K562 (cell line): Measurements from ENCODE around the gene CFAP97D2. TPM values are rescaled to one million over a fixed set of nuclear protein-coding genes. Genes with fewer than 3 reads are reported as not detected.
A peak's percentile ranks its signal among the peaks of the same experiment; 100 is the strongest.

ENCODE experiments used
- ATAC-seq: fragments of 200-7000 bp; cut with Tn5 transposase; 3 replicates; pipeline ENCODE4 v1.9.1; 2020; ENCODE audit warnings: moderate library complexity
- BruUV-seq: library from RNA; stranded (reverse); fragments of 400-500 nt; replicated peaks from 2 replicates; lab custom pipeline; 2021; lab: Mats Ljungman, UMichigan
- CTCF ChIA-PET: fragments of 300-600 bp; formaldehyde crosslinking; extraction: SDS; loops from one replicate; lab custom pipeline; 2021; ENCODE audit warnings: low intra/inter-chr PET ratio; lab: Yijun Ruan, JAX
- POLR2A ChIA-PET: fragments of 300-600, 350-650 bp; sonication (Branson Sonifier 250); formaldehyde crosslinking; extraction: SDS; loops from one replicate; lab custom pipeline; 2021; ENCODE audit warnings: antibody characterized with exemption, inconsistent platforms; lab: Yijun Ruan, JAX
- DNase-seq, 4 experiments: peaks; one replicate each; pipeline versions ENCODE4 v3.0.0 to v3.0.0-alpha.2; 2011 to 2018; ENCODE audit warnings: low spot score in 3 of 4, mixed read lengths in 3 of 4; ENCODE audit errors: extremely low read depth in 1 of 4
- FAIRE-seq: peaks from 2 replicates; lab custom pipeline; 2011; peaks lifted over from hg19 to GRCh38; lab: Jason Lieb, UNC
- H2AFZ ChIP-seq: 2 replicates; pipeline ENCODE4 v1.6.0; 2011; ENCODE audit warnings: low read depth, low read length, control low read depth, inconsistent platforms
- H3K27ac ChIP-seq: fragments of 200-600 bp; 3 replicates; pipeline ENCODE4 v1.8.0; 2011; ENCODE audit warnings: low read depth, mild to moderate bottlenecking, control low read depth, inconsistent platforms, low read length, moderate library complexity, mixed read lengths; ENCODE audit errors: extremely low read depth
- H3K27me3 ChIP-seq, 2 experiments: fragments of 300-600 bp in 1 of 2; 2 replicates in 1 of 2; 3 replicates in 1 of 2; pipeline versions ENCODE4 v1.6.0 to v1.8.0; 2011; ENCODE audit warnings: inconsistent platforms in 2 of 2, low read length in 2 of 2, mild to moderate bottlenecking in 1 of 2, mixed read lengths in 1 of 2, moderate library complexity in 1 of 2; ENCODE audit not compliant: control insufficient read depth in 2 of 2, insufficient read depth in 2 of 2
- H3K36me3 ChIP-seq: fragments of 300-600 bp; 3 replicates; pipeline ENCODE4 v1.8.0; 2011; ENCODE audit warnings: mild to moderate bottlenecking, low read length, inconsistent platforms; ENCODE audit not compliant: control insufficient read depth, insufficient read depth
- H3K4me1 ChIP-seq, 2 experiments: fragments of 200-600 bp in 1 of 2; replicated peaks in 1 of 2; 2 replicates in 1 of 2; 3 replicates in 1 of 2; pipeline versions ENCODE4 v1.5.1 to v1.8.0; 2011; ENCODE audit warnings: inconsistent platforms in 2 of 2, low read length in 2 of 2, mild to moderate bottlenecking in 1 of 2, mixed read lengths in 1 of 2, moderate library complexity in 1 of 2; ENCODE audit not compliant: control insufficient read depth in 2 of 2, insufficient read depth in 2 of 2
- H3K4me2 ChIP-seq: 2 replicates; pipeline ENCODE4 v1.6.1; 2011; ENCODE audit warnings: low read length, control low read depth, inconsistent platforms, mixed read lengths; ENCODE audit not compliant: insufficient read depth
- H3K4me3 ChIP-seq: fragments of 200-600 bp; sonication (generic), shearing (Covaris generic); 2 replicates; pipeline ENCODE4 v1.5.1; 2016; ENCODE audit warnings: control low read depth, inconsistent platforms
- H3K79me2 ChIP-seq: fragments of 200-600 bp; 3 replicates; pipeline ENCODE4 v1.8.0; 2011; ENCODE audit warnings: low read length, inconsistent platforms; ENCODE audit not compliant: control insufficient read depth, insufficient read depth
- H3K9ac ChIP-seq, 2 experiments: 2 replicates each; pipeline versions ENCODE4 v1.6.0 to v1.6.1; 2011; ENCODE audit warnings: low read depth in 2 of 2, low read length in 2 of 2, control low read depth in 1 of 2, inconsistent platforms in 1 of 2, mild to moderate bottlenecking in 1 of 2, mixed read lengths in 1 of 2; ENCODE audit not compliant: insufficient read depth in 1 of 2
- H3K9me1 ChIP-seq: one replicate; pipeline ENCODE4 v1.6.0; 2011; ENCODE audit warnings: inconsistent platforms, mild to moderate bottlenecking, low read length, moderate library complexity; ENCODE audit not compliant: control insufficient read depth, insufficient read depth
- H3K9me3 ChIP-seq: replicated peaks from 2 replicates; pipeline ENCODE4 v1.5.1; 2011; ENCODE audit warnings: low read depth, low read length, inconsistent platforms; ENCODE audit not compliant: control insufficient read depth, insufficient read depth
- H4K20me1 ChIP-seq: replicated peaks from 2 replicates; pipeline ENCODE4 v1.6.1; 2011; ENCODE audit warnings: low read length, inconsistent platforms, mixed read lengths; ENCODE audit not compliant: control insufficient read depth, insufficient read depth
- ARHGAP35 ChIP-seq: fragments of 450-650 bp; IDR thresholded peaks from 2 replicates; pipeline ENCODE4 v1.6.1; 2018; ENCODE audit not compliant: partially characterized antibody
- ARID2 ChIP-seq: fragments of 450-650 bp; IDR thresholded peaks from 2 replicates; pipeline ENCODE4 v1.6.1; 2017; ENCODE audit warnings: antibody characterized with exemption, mild to moderate bottlenecking
- CAMTA2 ChIP-seq: fragments of 250-450 bp; sonication (Bioruptor Pico); conservative IDR thresholded peaks from 2 replicates; pipeline ENCODE4 v1.5.1; 2022
- KDM1A ChIP-seq, 2 experiments: fragments of 450-650 bp; IDR thresholded peaks; 2 replicates each; pipeline ENCODE4 v1.6.1; 2016; ENCODE audit warnings: mild to moderate bottlenecking in 2 of 2
- MAFG ChIP-seq: fragments of 450-650 bp; conservative IDR thresholded peaks from 2 replicates; pipeline ENCODE4 v1.6.1; 2016; ENCODE audit warnings: missing genetic modification characterization, missing compliant biosample characterization
- NFRKB ChIP-seq: fragments of 450-650 bp; IDR thresholded peaks from 2 replicates; pipeline ENCODE4 v1.6.1; 2016; ENCODE audit warnings: low read depth
- PHF20 ChIP-seq: fragments of 450-650 bp; IDR thresholded peaks from 2 replicates; pipeline ENCODE4 v1.6.1; 2018; ENCODE audit not compliant: partially characterized antibody
- PYGO2 ChIP-seq: fragments of 450-650 bp; IDR thresholded peaks from 2 replicates; pipeline ENCODE4 v1.6.1; 2016; ENCODE audit warnings: mild to moderate bottlenecking, missing genetic modification characterization, moderate library complexity, missing compliant biosample characterization
- RERE ChIP-seq: sonication (generic); formaldehyde crosslinking; IDR thresholded peaks from 2 replicates; pipeline ENCODE4 v1.8.0; 2023; ENCODE audit warnings: missing genetic modification reagents, mild to moderate bottlenecking, borderline replicate concordance
- SNIP1 ChIP-seq: fragments of 450-650 bp; IDR thresholded peaks from 2 replicates; pipeline ENCODE4 v1.7.1; 2017; ENCODE audit warnings: low read depth, mild to moderate bottlenecking
- ZNF431 ChIP-seq: sonication (generic); formaldehyde crosslinking; IDR thresholded peaks from 2 replicates; pipeline ENCODE4 v1.8.0; 2022; ENCODE audit warnings: mild to moderate bottlenecking, missing genetic modification reagents
- WGBS: fragments of 100-300 bp; shearing (Covaris generic); methylation state at CpG from one replicate; pipeline ENCODE4 v1.1.6; 2016; ENCODE audit warnings: low coverage, mixed read lengths; ENCODE audit not compliant: insufficient coverage; ENCODE audit errors: missing lambda C conversion rate; 5-methylcytosine and 5-hydroxymethylcytosine counted together
- in situ Hi-C: fragments of 300-500 bp; cut with MboI; formaldehyde crosslinking; loops from 4 replicates; pipeline ENCODE4 v1.15.0; 2018; ENCODE audit warnings: inconsistent platforms, mixed read lengths
- intact Hi-C: fragments of 100-400 bp; cut with micrococcal nuclease; formaldehyde crosslinking; loops from 2 replicates; pipeline ENCODE4 v1.14.2; 2022
- polyA plus RNA-seq, 8 experiments: library from polyadenylated mRNA; depleted of rRNA in 4 of 8; stranded (reverse) in 5 of 8; unstranded in 3 of 8; fragments of >200 nt; fragmentation: Nextera tagmentation in 2 of 8; fragmentation: Illumina TruSeq in 1 of 8; extraction: Ambion mirVana in 2 of 8; extraction: Trizol in 1 of 8; gene quantifications; 2 replicates each; pipeline versions ENCODE4 v1.2.1 to v1.2.3, GENCODE V29; 2011 to 2014; ENCODE audit warnings: inconsistent platforms in 1 of 8, missing spikeins in 1 of 8
- total RNA-seq, 7 experiments: library from RNA; depleted of rRNA in 6 of 7; stranded (reverse); fragments of >200 nt in 6 of 7; fragmentation: Illumina TruSeq in 2 of 7; extraction: Trizol in 2 of 7; gene quantifications; 2 replicates each; pipeline versions ENCODE4 v1.2.1 to v1.2.3, GENCODE V29; 2011 to 2021; ENCODE audit warnings: low replicate concordance in 1 of 7

Gene CFAP97D2
- total and polyA plus RNA-seq, 9 of the 15 experiments (the other 6 are each of a cell fraction or from before 2014, with no cell fraction given), result not detected

GRCh38 chr13:114134111-114134943 is 44.7 kb upstream of the CFAP97D2 start:
- CTCF ChIA-PET, result no interaction called here
- no peak for DNase-seq

GRCh38 chr13:114134944-114135610 is 44.0 kb upstream of the CFAP97D2 start:
- CTCF ChIA-PET, result no interaction called here
- H3K9ac ChIP-seq, result no peak overlapping the region
- POLR2A ChIA-PET, result interaction anchor here (0.6 kb wide), 1 partner anchor 10 kb away, joined by 3 read pairs; no protein-coding TSS in a partner anchor
- no peak for DNase-seq
- peaks cover 21% of the 10 kb centered on the region for H3K79me2 ChIP-seq
- no peaks in the 10 kb centered on the region for H3K9me1 ChIP-seq
- no peak overlapping the region for H3K4me2 ChIP-seq
- in situ Hi-C loops, result no loop called here
- H2AFZ ChIP-seq, result no peak overlapping the region
- peaks cover 6 to 42% of the 10 kb centered on the region in 2 experiments; a peak in 4 of 5 replicates for H3K4me1 ChIP-seq
- no peaks in the 10 kb centered on the region for H4K20me1 ChIP-seq
- H3K27ac ChIP-seq, result no peak overlapping the region
- intact Hi-C loops, result no loop called here
- no peak for FAIRE-seq
- no peaks in the 10 kb centered on the region for H3K36me3 ChIP-seq
- no TSS peak for BruUV-seq
- ATAC-seq, result no peak
- H3K4me3 ChIP-seq, result no peak overlapping the region
- 51% methylated on average over 8 of the region's 12 CpGs for WGBS
- H3K9me3 ChIP-seq, result no peaks in the 10 kb centered on the region
- no peaks in the 10 kb centered on the region for H3K27me3 ChIP-seq
- TF ChIP-seq CAMTA2 (CRISPR knock-in tag) (no peak), RERE (CRISPR knock-in tag) (no peak), SNIP1 (no peak), MAFG (tag) (no peak), ZNF431 (CRISPR knock-in tag) (no peak)

More at GRCh38 chr13:114134111-114134943, 44.7 kb upstream of the CFAP97D2 start:
- FAIRE-seq (peak; percentile 19), ATAC-seq (no peak)
- BruUV-seq, result no TSS peak
- no peaks in the 10 kb centered on the region for H3K36me3 ChIP-seq
- 0 out of 2 replicates have a peak, but pooled peaks have one; percentile 49 for TF ChIP-seq ARID2
- no peak for TF ChIP-seq PYGO2 (tag)
- 0 out of 2 replicates have a peak, but pooled peaks have one; percentile 55 for TF ChIP-seq NFRKB
- peak; percentile 53 for TF ChIP-seq ARHGAP35
- TF ChIP-seq KDM1A (IDR thresholded peaks at IDR 0.05), result peak in 1 of 2 experiments; percentile 85; a peak in 1 of 4 replicates
- peak; percentile 46 for TF ChIP-seq PHF20
- no peak overlapping the region for H3K9ac ChIP-seq
- no peaks in the 10 kb centered on the region for H3K9me1 ChIP-seq
- POLR2A ChIA-PET, result interaction anchor here (0.6 to 0.7 kb wide), 2 partner anchors 9 to 11 kb away, joined by 3 read pairs; no protein-coding TSS in a partner anchor
- H3K4me3 ChIP-seq, result no peak overlapping the region
- no peaks in the 10 kb centered on the region for H3K27me3 ChIP-seq
- H3K4me1 ChIP-seq, result peaks cover 13 to 45% of the 10 kb centered on the region in 2 experiments; a peak in 4 of 5 replicates
- H2AFZ ChIP-seq, result no peak overlapping the region
- in situ Hi-C loops, result no loop called here
- no peaks in the 10 kb centered on the region for H4K20me1 ChIP-seq
- no peaks in the 10 kb centered on the region for H3K9me3 ChIP-seq
- intact Hi-C loops, result no loop called here
- 57% methylated on average over 14 of the region's 21 CpGs for WGBS
- H3K27ac ChIP-seq, result no peak overlapping the region
- H3K4me2 ChIP-seq, result no peak overlapping the region
- peaks cover 29% of the 10 kb centered on the region for H3K79me2 ChIP-seq
